ENCODE data around the gene CDH1. TPM values are rescaled to one million over a fixed set of nuclear protein-coding genes. Genes with fewer than 3 reads are reported as not detected.

The CDH1 gene
- total and polyA plus RNA-seq, 11 donors, result 0.08 to 5.3 (median 0.27) TPM; not detected in 8

GRCh38 chr16:68859828-68860227 is 122.7 kb downstream of the CDH1 start:
- intact Hi-C loops (cut with DNase I), result no loop called here
- Histone ChIP-seq H3K9me3 (peaks cover 0 to 10% (median 0%) of the 10 kb centered on the region in 12 donors), H3K4me1 (no peaks in the 10 kb centered on the region), H3K27me3 (no peaks in the 10 kb centered on the region), H3K4me3 (no peak overlapping the region), H3K27ac (no peak overlapping the region), H3K36me3 (peaks cover 0 to 52% (median 36%) of the 10 kb centered on the region in 9 donors)
- no peak for DNase-seq
- WGBS, 4 donors, result 89 to 95% (median 95%) methylated on average over 4 of the region's 4 CpGs
- TF ChIP-seq CTCF (IDR thresholded peaks at IDR 0.05) (no peak), POLR2A (IDR thresholded peaks at IDR 0.05) (no peak)
- no peak for ATAC-seq

GRCh38 chr16:68860978-68861892 is 124.1 kb downstream of the CDH1 start:
- no peak for ATAC-seq
- intact Hi-C loops (cut with DNase I), result no loop called here
- Histone ChIP-seq H3K9me3 (peaks cover 0 to 10% (median 0%) of the 10 kb centered on the region in 12 donors), H3K4me3 (no peak overlapping the region), H3K36me3 (peaks cover 0 to 52% (median 36%) of the 10 kb centered on the region in 9 donors), H3K27me3 (no peaks in the 10 kb centered on the region), H3K27ac (no peak overlapping the region), H3K4me1 (no peaks in the 10 kb centered on the region)
- TF ChIP-seq POLR2A (IDR thresholded peaks at IDR 0.05) (no peak), CTCF (IDR thresholded peaks at IDR 0.05) (no peak)
- DNase-seq, result no peak
- WGBS, 4 donors, result 92 to 95% (median 93%) methylated on average over 15 of the region's 15 CpGs

- no peak for DNase-seq
- no peaks in the 10 kb centered on the region for H3K27me3 ChIP-seq
- H3K36me3 ChIP-seq, result peaks cover 0 to 78% (median 35%) of the 10 kb centered on the region in 9 donors
- intact Hi-C loops (cut with DNase I), result no loop called here
- TF ChIP-seq CTCF (IDR thresholded peaks at IDR 0.05) (no peak), POLR2A (IDR thresholded peaks at IDR 0.05) (no peak)
- no peak overlapping the region for H3K4me3 ChIP-seq
- H3K9me3 ChIP-seq, result no peaks in the 10 kb centered on the region
- WGBS, 4 donors, result 95 to 97% (median 96%) methylated on average over 6 of the region's 6 CpGs
- ATAC-seq, result no peak
- no peak overlapping the region for H3K27ac ChIP-seq
- H3K4me1 ChIP-seq, result no peaks in the 10 kb centered on the region
Observed at GRCh38 chr16:68866933-68867332, 129.8 kb downstream of the CDH1 start.

- Histone ChIP-seq H3K27ac (no peak overlapping the region), H3K36me3 (peaks cover 0 to 80% (median 24%) of the 10 kb centered on the region in 9 donors), H3K9me3 (no peaks in the 10 kb centered on the region), H3K4me1 (no peaks in the 10 kb centered on the region), H3K4me3 (no peak overlapping the region), H3K27me3 (no peaks in the 10 kb centered on the region)
- TF ChIP-seq POLR2A (IDR thresholded peaks at IDR 0.05) (no peak), CTCF (IDR thresholded peaks at IDR 0.05) (no peak)
- WGBS, 4 donors, result 83 to 86% (median 85%) methylated on average over 4 of the region's 4 CpGs
- no peak for DNase-seq
- intact Hi-C loops (cut with DNase I), result no loop called here
- ATAC-seq, result no peak
Observed at GRCh38 chr16:68869492-68870088, 132.5 kb downstream of the CDH1 start.

Measured in heart left ventricle (tissue), 16 donors.